HG03064 (cell line): ENCODE data around the gene NT5C3A.
"Not testable (repeated sequence)": the region's sequence is repeated elsewhere in the genome, so short reads cannot be mapped to it uniquely, and the experiment has no call there.

Source experiments
- ATAC-seq: cut with Tn5 transposase; IDR thresholded peaks from one replicate; pipeline ENCODE4 v1.9.1; 2021; ENCODE audit warnings: low read depth; ENCODE audit not compliant: unreplicated experiment

Gene NT5C3A

GRCh38 chr7:33062023-33062781, at the start of gene NT5C3A:
Gene NT5C3A (minus strand): TSS chr7:33062776. CDS start chr7:33062705, 71 bp downstream.
- ATAC-seq: peak; percentile 41

- ATAC-seq: no peak
Measured at GRCh38 chr7:33111614-33112013, 49.0 kb upstream of the NT5C3A start.

- ATAC-seq: no peak
Measured at GRCh38 chr7:33109758-33110238, 47.2 kb upstream of the NT5C3A start.

- ATAC-seq: peak; percentile 87
Measured at GRCh38 chr7:33109005-33109757, 46.6 kb upstream of the NT5C3A start, which contains the start of gene RP9. Gene RP9 (minus strand): TSS chr7:33109404. CDS start chr7:33109372, 32 bp downstream.

- ATAC-seq: peak; percentile 9
Measured at GRCh38 chr7:33108554-33109004, 46.0 kb upstream of the NT5C3A start.

- peak; percentile 38 for ATAC-seq
Measured at GRCh38 chr7:33107136-33108066, 44.8 kb upstream of the NT5C3A start.

- no peak for ATAC-seq
Measured at GRCh38 chr7:33101906-33102305, 39.3 kb upstream of the NT5C3A start.

GRCh38 chr7:33100770-33101169, 38.2 kb upstream of the NT5C3A start:
- no peak for ATAC-seq

GRCh38 chr7:33099154-33099940, 36.8 kb upstream of the NT5C3A start:
- no peak for ATAC-seq

- ATAC-seq: not testable (repeated sequence)
Measured at GRCh38 chr7:33094745-33095275, 32.2 kb upstream of the NT5C3A start.

- ATAC-seq: no peak
Measured at GRCh38 chr7:33093266-33093665, 30.7 kb upstream of the NT5C3A start.

GRCh38 chr7:33091641-33092191, 29.1 kb upstream of the NT5C3A start:
- ATAC-seq: no peak

- no peak for ATAC-seq
Measured at GRCh38 chr7:33091111-33091531, 28.5 kb upstream of the NT5C3A start.

GRCh38 chr7:33089142-33089541, 26.6 kb upstream of the NT5C3A start:
- ATAC-seq: no peak

- ATAC-seq: no peak
Measured at GRCh38 chr7:33087858-33088257, 25.3 kb upstream of the NT5C3A start.

GRCh38 chr7:33087356-33087755, 24.8 kb upstream of the NT5C3A start:
- no peak for ATAC-seq

GRCh38 chr7:33079763-33080690, 17.5 kb upstream of the NT5C3A start:
- ATAC-seq: no peak

- ATAC-seq: no peak
Measured at GRCh38 chr7:33079096-33079495, 16.5 kb upstream of the NT5C3A start.
